OCI-LY3 (cell line): ENCODE measurements around the gene CLIP2.

Experiments
- CTCF ChIP-seq: fragments of 200-600, 300-600 bp; sonication (generic); IDR thresholded peaks from 2 replicates; pipeline ENCODE4 v1.5.1; 2014; ENCODE audit warnings: antibody characterized with exemption, low read length, low read depth
- EZH2phosphoT487 ChIP-seq: fragments of 200-600 bp; shearing (Covaris generic); IDR thresholded peaks from 2 replicates; pipeline ENCODE4 v1.6.1; 2018; ENCODE audit warnings: antibody characterized with exemption, mixed run types, low read depth

GRCh38 chr7:74373536-74373935 is 84.3 kb downstream of the CLIP2 start:
- TF ChIP-seq CTCF (no peak), EZH2phosphoT487 (no peak)
